ENCODE measurements around the gene NTSR2. TPM values are rescaled to one million over a fixed set of nuclear protein-coding genes. Genes with fewer than 3 reads are reported as not detected.

NTSR2 gene
- total RNA-seq, 1 experiment from 2014 or later: not detected

DNA sequence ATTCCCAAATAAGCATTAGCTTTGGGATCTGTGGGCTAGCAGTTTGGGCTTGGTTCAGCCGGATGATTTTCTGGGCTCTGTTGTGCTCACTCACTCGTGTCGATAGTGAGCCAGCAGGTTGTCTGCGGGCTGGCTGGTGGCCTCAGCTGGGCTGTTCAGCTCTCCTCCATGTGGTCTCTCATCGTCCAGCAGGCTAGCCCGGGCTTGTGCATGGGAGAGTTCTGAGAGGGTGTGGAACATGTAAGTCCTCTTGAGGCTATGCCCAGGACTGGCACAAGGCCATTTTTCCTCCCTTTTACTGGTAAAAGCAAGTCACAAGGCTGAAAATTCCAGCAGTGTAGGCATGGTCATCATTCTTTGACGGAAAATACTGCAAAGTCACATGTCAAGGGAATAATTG is 38.5 kb downstream of the NTSR2 start:
- intact Hi-C loops (cut with micrococcal nuclease): no loop called here
- Mint-ChIP-seq H3K27me3 (ENCODE audit: insufficient read depth, unreplicated experiment) (no peaks in the 10 kb centered on the region), H3K27ac (ENCODE audit: low read depth, unreplicated experiment) (peak overlapping the region; percentile 88), H3K9me3 (ENCODE audit: unreplicated experiment) (peaks cover 8% of the 10 kb centered on the region), H3K4me1 (ENCODE audit: insufficient read depth, unreplicated experiment) (peaks cover 11% of the 10 kb centered on the region), H3K36me3 (ENCODE audit: insufficient read depth, unreplicated experiment) (peaks cover 26% of the 10 kb centered on the region), H3K4me3 (ENCODE audit: unreplicated experiment) (no peak overlapping the region)
- ChIA-PET POLR2A (interaction anchor here (0.6 to 1.2 kb wide), 8 partner anchors 10 to 166 kb away, joined by 3 to 5 read pairs (median 4); partner anchors contain the start of gene E2F6), CTCF (interaction anchor here (0.9 to 1.6 kb wide), 2 partner anchors 15 to 50 kb away, joined by 4 to 6 read pairs; no protein-coding TSS in a partner anchor)
- no peak for TF ChIP-seq CTCF (IDR thresholded peaks at IDR 0.05; ENCODE audit: unreplicated experiment)
- BruUV-seq (replicated peaks): no TSS peak
- peak; percentile 94 for DNase-seq (ENCODE audit: unreplicated experiment)

DNA sequence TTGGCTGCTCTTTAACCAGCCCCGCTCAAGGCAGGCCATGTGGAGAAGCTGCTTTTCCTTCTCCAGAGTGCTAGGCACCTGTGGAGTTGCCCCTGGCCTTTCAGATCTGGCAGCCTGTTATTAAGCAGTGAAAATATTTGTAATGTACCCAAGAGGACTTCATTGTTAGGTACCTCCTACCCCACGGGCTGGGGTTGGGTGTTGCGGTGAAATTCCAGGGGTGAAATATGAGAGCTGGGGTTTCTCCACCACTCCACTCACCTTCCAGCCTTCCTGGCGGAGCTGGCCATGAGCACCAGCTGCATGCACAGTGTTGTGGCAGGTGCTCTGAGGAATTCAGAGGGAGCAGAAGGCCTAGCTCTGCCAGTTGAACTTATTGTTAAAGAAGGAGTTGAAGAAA is 39.1 kb downstream of the NTSR2 start:
- intact Hi-C loops (cut with micrococcal nuclease): no loop called here
- Mint-ChIP-seq H3K36me3 (ENCODE audit: insufficient read depth, unreplicated experiment) (peaks cover 26% of the 10 kb centered on the region), H3K9me3 (ENCODE audit: unreplicated experiment) (peaks cover 8% of the 10 kb centered on the region), H3K27me3 (ENCODE audit: insufficient read depth, unreplicated experiment) (no peaks in the 10 kb centered on the region), H3K4me1 (ENCODE audit: insufficient read depth, unreplicated experiment) (peaks cover 11% of the 10 kb centered on the region), H3K27ac (ENCODE audit: low read depth, unreplicated experiment) (peak overlapping the region; percentile 88), H3K4me3 (ENCODE audit: unreplicated experiment) (no peak overlapping the region)
- CTCF ChIA-PET: interaction anchor here (0.9 to 1.6 kb wide), 2 partner anchors 16 to 51 kb away, joined by 4 to 6 read pairs; no protein-coding TSS in a partner anchor
- DNase-seq (ENCODE audit: unreplicated experiment): no peak
- POLR2A ChIA-PET: interaction anchor here (0.6 to 1.2 kb wide), 7 partner anchors 9 to 63 kb away, joined by 3 to 4 read pairs (median 3); no protein-coding TSS in a partner anchor
- BruUV-seq (replicated peaks): no TSS peak
- TF ChIP-seq CTCF (IDR thresholded peaks at IDR 0.05; ENCODE audit: unreplicated experiment): no peak

DNA sequence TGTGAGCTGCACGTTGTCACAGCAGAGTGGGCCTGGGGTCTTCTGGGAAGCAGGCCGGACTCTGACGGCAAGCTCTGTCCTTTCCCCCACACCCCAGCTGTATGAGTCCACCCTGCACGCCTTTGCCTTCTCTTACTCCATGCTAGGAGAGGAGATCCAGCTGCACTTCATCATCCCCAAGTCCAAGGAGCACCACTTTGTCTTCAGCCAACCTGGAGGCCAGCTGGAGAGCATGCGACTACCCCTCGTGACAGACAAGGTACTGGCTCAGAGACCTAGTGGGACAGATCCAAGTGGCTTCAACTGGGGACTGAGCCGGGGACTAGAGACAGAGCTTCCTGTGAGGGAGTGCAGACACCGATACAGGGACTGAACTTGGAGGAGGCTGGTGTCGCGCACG is 40.1 kb downstream of the NTSR2 start:
- no peak for TF ChIP-seq CTCF (IDR thresholded peaks at IDR 0.05; ENCODE audit: unreplicated experiment)
- POLR2A ChIA-PET: no interaction called here
- Mint-ChIP-seq H3K27me3 (ENCODE audit: insufficient read depth, unreplicated experiment) (no peaks in the 10 kb centered on the region), H3K36me3 (ENCODE audit: insufficient read depth, unreplicated experiment) (peaks cover 26% of the 10 kb centered on the region), H3K4me3 (ENCODE audit: unreplicated experiment) (no peak overlapping the region), H3K27ac (ENCODE audit: low read depth, unreplicated experiment) (no peak overlapping the region), H3K4me1 (ENCODE audit: insufficient read depth, unreplicated experiment) (peaks cover 11% of the 10 kb centered on the region), H3K9me3 (ENCODE audit: unreplicated experiment) (peaks cover 8% of the 10 kb centered on the region)
- DNase-seq (ENCODE audit: unreplicated experiment): no peak
- no TSS peak for BruUV-seq (replicated peaks)
- CTCF ChIA-PET: interaction anchor here (0.7 kb wide), 1 partner anchor 39 kb away, joined by 3 read pairs; no protein-coding TSS in a partner anchor
- intact Hi-C loops (cut with micrococcal nuclease): no loop called here

GRCh38 chr2:11629215-11629614 is 40.8 kb downstream of the NTSR2 start:
- Mint-ChIP-seq H3K27ac (ENCODE audit: low read depth, unreplicated experiment) (no peak overlapping the region), H3K36me3 (ENCODE audit: insufficient read depth, unreplicated experiment) (peaks cover 26% of the 10 kb centered on the region), H3K27me3 (ENCODE audit: insufficient read depth, unreplicated experiment) (no peaks in the 10 kb centered on the region), H3K4me1 (ENCODE audit: insufficient read depth, unreplicated experiment) (peaks cover 11% of the 10 kb centered on the region), H3K4me3 (ENCODE audit: unreplicated experiment) (no peak overlapping the region), H3K9me3 (ENCODE audit: unreplicated experiment) (peaks cover 8% of the 10 kb centered on the region)
- no TSS peak for BruUV-seq (replicated peaks)
- POLR2A ChIA-PET: no interaction called here
- CTCF ChIA-PET: no interaction called here
- no peak for DNase-seq (ENCODE audit: unreplicated experiment)
- intact Hi-C loops (cut with micrococcal nuclease): no loop called here
- TF ChIP-seq CTCF (IDR thresholded peaks at IDR 0.05; ENCODE audit: unreplicated experiment): no peak

Measured in MCF 10A (cell line).